Measurements from ENCODE around the gene CPM.
"Not testable (repeated sequence)": the region's sequence is repeated elsewhere in the genome, so short reads cannot be mapped to it uniquely, and the experiment has no call there.

- not testable (repeated sequence) for TF ChIP-seq CSDC2 (CRISPR knock-in tag; IDR thresholded peaks at IDR 0.05); TCF4 (CRISPR knock-in tag; IDR thresholded peaks at IDR 0.05; ENCODE audit: borderline replicate concordance); TOX (CRISPR knock-in tag; IDR thresholded peaks at IDR 0.05; ENCODE audit: borderline replicate concordance); POU6F1 (CRISPR knock-in tag; IDR thresholded peaks at IDR 0.05; ENCODE audit: borderline replicate concordance, low read depth); ARNTL (CRISPR knock-in tag; IDR thresholded peaks at IDR 0.05; ENCODE audit: borderline replicate concordance, low read depth); ZFP30 (CRISPR knock-in tag; IDR thresholded peaks at IDR 0.05); OSR1 (CRISPR knock-in tag; IDR thresholded peaks at IDR 0.05); ZNF70 (CRISPR knock-in tag; IDR thresholded peaks at IDR 0.05)
These were observed 121.4 kb downstream of the CPM start for GRCh38 chr12:68811573-68811972.
